ENCODE measurements around the gene LIN7A. TPM values are rescaled to one million over a fixed set of nuclear protein-coding genes. Genes with fewer than 3 reads are reported as not detected.

LIN7A gene
- total RNA-seq, 1 donor from 2014 or later, result 27.7 TPM

DNA sequence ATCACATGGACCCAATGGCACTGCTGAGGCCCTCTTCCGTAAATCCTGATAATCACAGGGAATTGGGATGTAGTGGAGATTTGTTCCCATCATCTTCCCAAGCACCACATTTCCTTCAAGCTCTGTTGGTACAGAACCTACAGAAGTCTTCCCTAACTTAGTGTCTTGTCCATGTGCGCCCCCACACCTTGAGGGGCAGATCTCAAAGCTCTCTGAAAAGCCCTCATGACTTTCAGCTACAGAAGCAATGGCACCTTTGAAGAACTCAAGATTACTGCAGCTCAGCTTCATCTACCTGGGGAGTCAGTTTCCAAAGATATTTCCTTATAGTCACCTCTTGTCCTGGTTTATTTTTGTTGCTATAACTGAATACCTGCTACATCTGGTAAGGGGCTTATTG, 166.8 kb downstream of the LIN7A start:
- no peaks in the 10 kb centered on the region for H3K27me3 Mint-ChIP-seq (ENCODE audit: unreplicated experiment)
- no peaks in the 10 kb centered on the region for H3K4me1 Mint-ChIP-seq (ENCODE audit: unreplicated experiment)
- H3K27ac Mint-ChIP-seq (ENCODE audit: unreplicated experiment), result no peak overlapping the region
- no peak overlapping the region for H3K4me3 Mint-ChIP-seq (ENCODE audit: unreplicated experiment)
- no peak for TF ChIP-seq CTCF (IDR thresholded peaks at IDR 0.05)
- H3K36me3 Mint-ChIP-seq (ENCODE audit: unreplicated experiment), result peaks cover 11% of the 10 kb centered on the region
- DNase-seq (ENCODE audit: extremely low spot score, unreplicated experiment), result no peak
- H3K9me3 Mint-ChIP-seq (ENCODE audit: unreplicated experiment), result peaks cover 19% of the 10 kb centered on the region

- no peak overlapping the region for H3K4me3 Mint-ChIP-seq (ENCODE audit: unreplicated experiment)
- no peaks in the 10 kb centered on the region for H3K4me1 Mint-ChIP-seq (ENCODE audit: unreplicated experiment)
- TF ChIP-seq CTCF (IDR thresholded peaks at IDR 0.05), result no peak
- peaks cover 12% of the 10 kb centered on the region for H3K9me3 Mint-ChIP-seq (ENCODE audit: unreplicated experiment)
- no peak overlapping the region for H3K27ac Mint-ChIP-seq (ENCODE audit: unreplicated experiment)
- no peak for DNase-seq (ENCODE audit: extremely low spot score, unreplicated experiment)
- no peaks in the 10 kb centered on the region for H3K27me3 Mint-ChIP-seq (ENCODE audit: unreplicated experiment)
- H3K36me3 Mint-ChIP-seq (ENCODE audit: unreplicated experiment), result peaks cover 11% of the 10 kb centered on the region
Measured at GRCh38 chr12:80769553-80770140, 168.1 kb downstream of the LIN7A start.

DNA sequence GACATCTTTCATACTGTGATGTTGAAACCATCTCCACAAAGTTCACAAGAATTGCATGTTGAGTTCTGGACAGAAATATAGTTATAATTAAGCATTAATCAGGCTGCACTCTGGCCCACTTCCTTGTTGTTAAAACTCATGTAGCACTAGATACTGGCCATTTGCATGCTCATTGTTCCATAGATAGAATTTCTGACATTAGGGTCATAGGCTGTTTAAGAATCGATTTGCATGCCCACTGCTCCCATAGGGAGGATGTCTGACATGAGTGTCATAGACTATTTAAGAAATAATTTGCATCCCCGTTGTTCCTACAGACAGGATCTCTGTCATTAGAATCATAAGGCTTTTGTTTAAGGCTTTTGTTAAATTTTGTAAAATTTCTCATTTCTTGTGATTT, 170.8 kb downstream of the LIN7A start:
- Mint-ChIP-seq H3K4me1 (ENCODE audit: unreplicated experiment) (peaks cover 5% of the 10 kb centered on the region), H3K4me3 (ENCODE audit: unreplicated experiment) (no peak overlapping the region), H3K27ac (ENCODE audit: unreplicated experiment) (no peak overlapping the region), H3K9me3 (ENCODE audit: unreplicated experiment) (no peaks in the 10 kb centered on the region), H3K27me3 (ENCODE audit: unreplicated experiment) (no peaks in the 10 kb centered on the region), H3K36me3 (ENCODE audit: unreplicated experiment) (peaks cover 2% of the 10 kb centered on the region)
- TF ChIP-seq CTCF (IDR thresholded peaks at IDR 0.05), result no peak
- DNase-seq (ENCODE audit: extremely low spot score, unreplicated experiment), result no peak

GRCh38 chr12:80766210-80766609, 171.5 kb downstream of the LIN7A start:
- no peak for DNase-seq (ENCODE audit: extremely low spot score, unreplicated experiment)
- Mint-ChIP-seq H3K27me3 (ENCODE audit: unreplicated experiment) (no peaks in the 10 kb centered on the region), H3K4me1 (ENCODE audit: unreplicated experiment) (peaks cover 5% of the 10 kb centered on the region), H3K36me3 (ENCODE audit: unreplicated experiment) (no peaks in the 10 kb centered on the region), H3K9me3 (ENCODE audit: unreplicated experiment) (no peaks in the 10 kb centered on the region), H3K4me3 (ENCODE audit: unreplicated experiment) (no peak overlapping the region), H3K27ac (ENCODE audit: unreplicated experiment) (no peak overlapping the region)
- TF ChIP-seq CTCF (IDR thresholded peaks at IDR 0.05), result no peak

- peak; percentile 80 for TF ChIP-seq CTCF (IDR thresholded peaks at IDR 0.05)
- no peaks in the 10 kb centered on the region for H3K27me3 Mint-ChIP-seq (ENCODE audit: unreplicated experiment)
Measured at GRCh38 chr12:80763874-80764273, 173.9 kb downstream of the LIN7A start.

More at GRCh38 chr12:80763874-80764273, 173.9 kb downstream of the LIN7A start:
- Mint-ChIP-seq H3K9me3 (ENCODE audit: unreplicated experiment) (no peaks in the 10 kb centered on the region), H3K4me3 (ENCODE audit: unreplicated experiment) (no peak overlapping the region), H3K4me1 (ENCODE audit: unreplicated experiment) (peaks cover 5% of the 10 kb centered on the region), H3K27ac (ENCODE audit: unreplicated experiment) (no peak overlapping the region), H3K36me3 (ENCODE audit: unreplicated experiment) (no peaks in the 10 kb centered on the region)
- DNase-seq (ENCODE audit: extremely low spot score, unreplicated experiment), result no peak

Measured in osteocyte (in vitro differentiated cells).